ENCODE data around the gene SFTPA2.

- TF ChIP-seq CTCF (conservative IDR thresholded peaks at IDR 0.05; ENCODE audit: low read depth in 2 of 2) (no peak), POLR2AphosphoS5 (IDR thresholded peaks at IDR 0.05; ENCODE audit: low read depth) (no peak), EZH2phosphoT487 (IDR thresholded peaks at IDR 0.05; ENCODE audit: unreplicated experiment) (no peak)
These were observed 41.7 kb upstream of the SFTPA2 start for GRCh38 chr10:79601939-79602338.

All from GM23338 (cell line).